Peyer's patch (tissue), 4 donors: ENCODE data around the gene STUB1. TPM values are rescaled to one million over a fixed set of nuclear protein-coding genes. Genes with fewer than 3 reads are reported as not detected.

Experiments used
- DNase-seq, 3 donors: peaks; one replicate each; pipeline ENCODE4 v3.0.0-alpha.2; 2017 to 2019
- H3K27ac ChIP-seq, 4 donors: fragments of 200-600 bp; sonication (generic); one replicate each; pipeline ENCODE4 v1.5.1; 2016 to 2019
- H3K27me3 ChIP-seq, 2 donors: fragments of 200-600 bp; sonication (generic); one replicate each; pipeline ENCODE4 v1.5.1; 2019
- H3K36me3 ChIP-seq, 3 donors: fragments of 200-600 bp; sonication (generic); one replicate each; pipeline ENCODE4 v1.5.1; 2016 to 2019
- H3K4me1 ChIP-seq, 4 donors: fragments of 200-600 bp; sonication (generic); one replicate each; pipeline ENCODE4 v1.5.1; 2016 to 2019
- H3K4me3 ChIP-seq, 4 donors: fragments of 200-600 bp; sonication (generic); 1 replicate in 3 of 4; 2 replicates in 1 of 4; pipeline ENCODE4 v1.5.1; 2016 to 2019; ENCODE audit warnings: mild to moderate bottlenecking in 1 of 4
- H3K9me3 ChIP-seq, 4 donors: fragments of 200-600 bp; sonication (generic); one replicate each; pipeline ENCODE4 v1.5.1; 2016 to 2019; ENCODE audit warnings: mild to moderate bottlenecking in 1 of 4
- CTCF ChIP-seq, 6 experiments: fragments of 450-650 bp in 4 of 6; fragments of 200-600 bp in 2 of 6; sonication (generic) in 1 of 6; IDR thresholded peaks; one replicate each; pipeline ENCODE4 v1.5.1; 2017 to 2019; ENCODE audit warnings: antibody characterized with exemption in 6 of 6, mild to moderate bottlenecking in 3 of 6, moderate library complexity in 1 of 6
- POLR2A ChIP-seq, 2 donors: fragments of 450-650 bp; IDR thresholded peaks; one replicate each; pipeline ENCODE4 v1.5.1; 2017; ENCODE audit warnings: antibody characterized with exemption in 2 of 2, mild to moderate bottlenecking in 2 of 2, moderate library complexity in 2 of 2
- total RNA-seq, 4 donors: library from RNA; depleted of rRNA; stranded (reverse); fragments of >200 nt; gene quantifications; one replicate each; pipeline ENCODE4 v1.1.0, GENCODE V29; 2016

STUB1 gene
- total RNA-seq, 4 donors from 2014 or later: 96.0 to 291 (median 107) TPM

GRCh38 chr16:720990-721764, 41.0 kb downstream of the STUB1 start, which contains the start of gene ANTKMT:
TSS of gene ANTKMT (plus strand) at chr16:721146. CDS start at chr16:721275, 129 bp downstream.
- Histone ChIP-seq H3K36me3 (peaks cover 0 to 3% (median 0%) of the 10 kb centered on the region in 3 donors), H3K9me3 (no peaks in the 10 kb centered on the region), H3K4me3 (peak within 1 kb of the TSS; percentile 60 to 94 (median 82)), H3K27me3 (peaks cover 0 to 8% of the 10 kb centered on the region in 2 donors), H3K27ac (peak within 1 kb of the TSS; percentile 75 to 97 (median 92)), H3K4me1 (peaks cover under 1 to 39% (median 21%) of the 10 kb centered on the region in 4 donors)
- peak; percentile 89 to 95 (median 90) for DNase-seq
- TF ChIP-seq POLR2A (IDR thresholded peaks at IDR 0.05): peak; percentile 57 to 91
- peak in 3 of 6 experiments; percentile 43 to 51 (median 44) for TF ChIP-seq CTCF (IDR thresholded peaks at IDR 0.05)

- TF ChIP-seq POLR2A (IDR thresholded peaks at IDR 0.05) (no peak), CTCF (IDR thresholded peaks at IDR 0.05) (no peak)
- Histone ChIP-seq H3K36me3 (peaks cover 0 to 3% (median 0%) of the 10 kb centered on the region in 3 donors), H3K4me1 (peaks cover 0 to 41% (median 23%) of the 10 kb centered on the region in 4 donors), H3K27ac (peak overlapping the region; percentile 75 to 97 (median 92)), H3K27me3 (peaks cover 0 to 16% of the 10 kb centered on the region in 2 donors), H3K9me3 (no peaks in the 10 kb centered on the region), H3K4me3 (peak overlapping the region; percentile 60 to 94 (median 82))
- no peak for DNase-seq
Observed at GRCh38 chr16:721765-722540, 41.7 kb downstream of the STUB1 start.

GRCh38 chr16:722835-723633, 42.8 kb downstream of the STUB1 start:
- Histone ChIP-seq H3K9me3 (no peaks in the 10 kb centered on the region), H3K4me1 (peaks cover 0 to 52% (median 26%) of the 10 kb centered on the region in 4 donors), H3K4me3 (no peak overlapping the region), H3K36me3 (peaks cover 0 to 3% (median 0%) of the 10 kb centered on the region in 3 donors), H3K27me3 (peaks cover 0 to 24% of the 10 kb centered on the region in 2 donors), H3K27ac (peak overlapping the region in 1 of 4 donors; percentile 19)
- no peak for TF ChIP-seq CTCF (IDR thresholded peaks at IDR 0.05)
- no peak for TF ChIP-seq POLR2A (IDR thresholded peaks at IDR 0.05)
- no peak for DNase-seq

- Histone ChIP-seq H3K27ac (peak overlapping the region in 1 of 4 donors; percentile 88), H3K27me3 (peaks cover 0 to 25% of the 10 kb centered on the region in 2 donors), H3K4me3 (no peak overlapping the region), H3K9me3 (no peaks in the 10 kb centered on the region), H3K36me3 (peaks cover 0 to 3% (median 0%) of the 10 kb centered on the region in 3 donors), H3K4me1 (peaks cover 0 to 54% (median 28%) of the 10 kb centered on the region in 4 donors)
- TF ChIP-seq POLR2A (IDR thresholded peaks at IDR 0.05) (no peak), CTCF (IDR thresholded peaks at IDR 0.05) (no peak)
- DNase-seq: no peak
Observed at GRCh38 chr16:723695-724094, 43.5 kb downstream of the STUB1 start.
